WTC11 (cell line): ENCODE results near the gene TMEM258. TPM values are rescaled to one million over a fixed set of nuclear protein-coding genes. Genes with fewer than 3 reads are reported as not detected.
A peak's percentile ranks its signal among the peaks of the same experiment; 100 is the strongest.

Experiments used
- ATAC-seq: fragments of 200-7000 bp; cut with Tn5 transposase; 2 replicates; pipeline ENCODE4 v1.10.0; 2021; ENCODE audit warnings: mild to moderate bottlenecking, moderate library complexity
- CTCF ChIA-PET: fragments of 300-600 bp; sonication (Branson Sonifier 250); formaldehyde crosslinking; loops from one replicate; lab custom pipeline; 2021; ENCODE audit warnings: antibody characterized with exemption; lab: Charles Lee
- POLR2A ChIA-PET: fragments of 350-600 bp; sonication (Branson Sonifier 250); formaldehyde crosslinking; loops from one replicate; lab custom pipeline; 2021; ENCODE audit warnings: antibody characterized with exemption; lab: Charles Lee
- DNase-seq: peaks from one replicate; pipeline ENCODE4 v3.0.0; 2021; ENCODE audit warnings: low spot score
- H3K27ac Mint-ChIP-seq: 2 replicates; pipeline ENCODE4 v1.8.0; 2021; ENCODE audit warnings: mixed read lengths
- H3K27me3 Mint-ChIP-seq: 2 replicates; pipeline ENCODE4 v1.8.0; 2021; ENCODE audit warnings: low read depth, mild to moderate bottlenecking, moderate library complexity, mixed read lengths
- H3K36me3 Mint-ChIP-seq: 2 replicates; pipeline ENCODE4 v1.8.0; 2021; ENCODE audit warnings: mixed read lengths
- H3K4me1 Mint-ChIP-seq: 2 replicates; pipeline ENCODE4 v1.8.0; 2022; ENCODE audit warnings: mixed read lengths
- H3K4me3 Mint-ChIP-seq: 2 replicates; pipeline ENCODE4 v1.8.0; 2021; ENCODE audit warnings: mild to moderate bottlenecking, moderate library complexity, mixed read lengths
- H3K9me3 Mint-ChIP-seq: 2 replicates; pipeline ENCODE4 v1.8.0; 2021; ENCODE audit warnings: mixed read lengths
- ATF1 ChIP-seq: sonication (generic); formaldehyde crosslinking; IDR thresholded peaks from 2 replicates; pipeline ENCODE4 v1.8.1; 2023; ENCODE audit warnings: mild to moderate bottlenecking, moderate library complexity, missing genetic modification reagents
- CBFB ChIP-seq: sonication (generic); formaldehyde crosslinking; IDR thresholded peaks from 2 replicates; pipeline ENCODE4 v1.8.1; 2022; ENCODE audit warnings: mild to moderate bottlenecking, low read depth, missing genetic modification reagents
- CREB1 ChIP-seq: sonication (generic); formaldehyde crosslinking; IDR thresholded peaks from 2 replicates; pipeline ENCODE4 v1.8.0; 2023; ENCODE audit warnings: mild to moderate bottlenecking, missing genetic modification reagents
- ERG ChIP-seq: fragments of 250-450 bp; sonication (Bioruptor Pico); IDR thresholded peaks from 2 replicates; pipeline ENCODE4 v1.8.0; 2021; ENCODE audit warnings: mild to moderate bottlenecking
- GTF2I ChIP-seq: fragments of 250-450 bp; sonication (Bioruptor Pico); conservative IDR thresholded peaks from 2 replicates; pipeline ENCODE4 v1.4.0; 2021; ENCODE audit warnings: mild to moderate bottlenecking
- HMGA2 ChIP-seq: fragments of 250-450 bp; sonication (Bioruptor Pico); IDR thresholded peaks from 2 replicates; pipeline ENCODE4 v1.4.0; 2021; ENCODE audit warnings: mild to moderate bottlenecking, moderate library complexity
- IRF1 ChIP-seq: sonication (generic); formaldehyde crosslinking; IDR thresholded peaks from 2 replicates; pipeline ENCODE4 v1.8.0; 2023; ENCODE audit warnings: missing genetic modification reagents
- IRF2 ChIP-seq: sonication (generic); formaldehyde crosslinking; IDR thresholded peaks from 2 replicates; pipeline ENCODE4 v1.8.0; 2022; ENCODE audit warnings: low read depth, missing genetic modification reagents, borderline replicate concordance
- JUN ChIP-seq: sonication (generic); formaldehyde crosslinking; IDR thresholded peaks from 2 replicates; pipeline ENCODE4 v1.8.0; 2023; ENCODE audit warnings: mild to moderate bottlenecking, missing genetic modification reagents
- MXD4 ChIP-seq: fragments of 250-450 bp; sonication (Bioruptor Pico); IDR thresholded peaks from 2 replicates; pipeline ENCODE4 v1.8.0; 2021; ENCODE audit warnings: mild to moderate bottlenecking, moderate library complexity, borderline replicate concordance
- NR3C1 ChIP-seq: sonication (generic); formaldehyde crosslinking; conservative IDR thresholded peaks from 2 replicates; pipeline ENCODE4 v1.8.1; 2023; ENCODE audit warnings: low read depth, mild to moderate bottlenecking, missing genetic modification reagents
- OVOL2 ChIP-seq: fragments of 250-450 bp; sonication (Bioruptor Pico); IDR thresholded peaks from 2 replicates; pipeline ENCODE4 v1.9.0; 2021; ENCODE audit warnings: mild to moderate bottlenecking, borderline replicate concordance
- USF2 ChIP-seq: sonication (generic); formaldehyde crosslinking; IDR thresholded peaks from 2 replicates; pipeline ENCODE4 v1.8.1; 2023; ENCODE audit warnings: mild to moderate bottlenecking, missing genetic modification reagents, moderate library complexity
- ZBTB21 ChIP-seq: sonication (generic); formaldehyde crosslinking; IDR thresholded peaks from 2 replicates; pipeline ENCODE4 v1.8.1; 2023; ENCODE audit warnings: mild to moderate bottlenecking, missing genetic modification reagents, borderline replicate concordance
- ZNF396 ChIP-seq: fragments of 250-450 bp; sonication (Bioruptor Pico); IDR thresholded peaks from 2 replicates; pipeline ENCODE4 v1.8.0; 2021; ENCODE audit warnings: mild to moderate bottlenecking, moderate library complexity, borderline replicate concordance
- ZNF416 ChIP-seq: fragments of 250-450 bp; sonication (Bioruptor Pico); IDR thresholded peaks from 2 replicates; pipeline ENCODE4 v1.9.0; 2021; ENCODE audit warnings: mild to moderate bottlenecking, inconsistent platforms
- ZNF671 ChIP-seq: fragments of 250-450 bp; sonication (Bioruptor Pico); IDR thresholded peaks from 2 replicates; pipeline ENCODE4 v1.8.0; 2021; ENCODE audit warnings: mild to moderate bottlenecking
- total RNA-seq: library from RNA; stranded (reverse); gene quantifications from 3 replicates; pipeline ENCODE4 v1.2.3, GENCODE V29; 2021
- TF ChIP-seq, protein P1 (sequence below): sonication (generic); formaldehyde crosslinking; IDR thresholded peaks from 2 replicates; pipeline ENCODE4 v1.8.1; 2022; ENCODE audit warnings: low read depth, mild to moderate bottlenecking, moderate library complexity, missing genetic modification reagents, borderline replicate concordance
- TF ChIP-seq, protein P2 (sequence below): sonication (generic); formaldehyde crosslinking; conservative IDR thresholded peaks from 2 replicates; pipeline ENCODE4 v1.8.1; 2022; ENCODE audit warnings: mild to moderate bottlenecking, missing genetic modification reagents
- TF ChIP-seq, protein P3 (sequence below): fragments of 200-600 bp; IDR thresholded peaks from 2 replicates; pipeline ENCODE4 v1.8.0; 2022; ENCODE audit warnings: antibody characterized with exemption
- TF ChIP-seq, protein P4 (sequence below): fragments of 250-450 bp; sonication (Bioruptor Pico); IDR thresholded peaks from 2 replicates; pipeline ENCODE4 v1.9.0; 2021; ENCODE audit warnings: mild to moderate bottlenecking, borderline replicate concordance
- TF ChIP-seq, protein P5 (sequence below): sonication (generic); formaldehyde crosslinking; IDR thresholded peaks from 2 replicates; pipeline ENCODE4 v1.8.1; 2023; ENCODE audit warnings: mild to moderate bottlenecking, missing genetic modification reagents, moderate library complexity

The TMEM258 gene
- total RNA-seq, 1 experiment from 2014 or later: 175 TPM

- TF ChIP-seq, protein P1, sequence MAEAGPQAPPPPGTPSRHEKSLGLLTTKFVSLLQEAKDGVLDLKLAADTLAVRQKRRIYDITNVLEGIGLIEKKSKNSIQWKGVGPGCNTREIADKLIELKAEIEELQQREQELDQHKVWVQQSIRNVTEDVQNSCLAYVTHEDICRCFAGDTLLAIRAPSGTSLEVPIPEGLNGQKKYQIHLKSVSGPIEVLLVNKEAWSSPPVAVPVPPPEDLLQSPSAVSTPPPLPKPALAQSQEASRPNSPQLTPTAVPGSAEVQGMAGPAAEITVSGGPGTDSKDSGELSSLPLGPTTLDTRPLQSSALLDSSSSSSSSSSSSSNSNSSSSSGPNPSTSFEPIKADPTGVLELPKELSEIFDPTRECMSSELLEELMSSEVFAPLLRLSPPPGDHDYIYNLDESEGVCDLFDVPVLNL: 0 out of 2 replicates have a peak, but pooled peaks have one; percentile 81
- TF ChIP-seq, protein P2, sequence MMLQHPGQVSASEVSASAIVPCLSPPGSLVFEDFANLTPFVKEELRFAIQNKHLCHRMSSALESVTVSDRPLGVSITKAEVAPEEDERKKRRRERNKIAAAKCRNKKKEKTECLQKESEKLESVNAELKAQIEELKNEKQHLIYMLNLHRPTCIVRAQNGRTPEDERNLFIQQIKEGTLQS (CRISPR knock-in tag): no peak
- TF ChIP-seq, protein P3, sequence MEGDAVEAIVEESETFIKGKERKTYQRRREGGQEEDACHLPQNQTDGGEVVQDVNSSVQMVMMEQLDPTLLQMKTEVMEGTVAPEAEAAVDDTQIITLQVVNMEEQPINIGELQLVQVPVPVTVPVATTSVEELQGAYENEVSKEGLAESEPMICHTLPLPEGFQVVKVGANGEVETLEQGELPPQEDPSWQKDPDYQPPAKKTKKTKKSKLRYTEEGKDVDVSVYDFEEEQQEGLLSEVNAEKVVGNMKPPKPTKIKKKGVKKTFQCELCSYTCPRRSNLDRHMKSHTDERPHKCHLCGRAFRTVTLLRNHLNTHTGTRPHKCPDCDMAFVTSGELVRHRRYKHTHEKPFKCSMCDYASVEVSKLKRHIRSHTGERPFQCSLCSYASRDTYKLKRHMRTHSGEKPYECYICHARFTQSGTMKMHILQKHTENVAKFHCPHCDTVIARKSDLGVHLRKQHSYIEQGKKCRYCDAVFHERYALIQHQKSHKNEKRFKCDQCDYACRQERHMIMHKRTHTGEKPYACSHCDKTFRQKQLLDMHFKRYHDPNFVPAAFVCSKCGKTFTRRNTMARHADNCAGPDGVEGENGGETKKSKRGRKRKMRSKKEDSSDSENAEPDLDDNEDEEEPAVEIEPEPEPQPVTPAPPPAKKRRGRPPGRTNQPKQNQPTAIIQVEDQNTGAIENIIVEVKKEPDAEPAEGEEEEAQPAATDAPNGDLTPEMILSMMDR: peak; percentile 29; the same call in 1 of the 2 replicates
- TF ChIP-seq, all 79 proteins: peak for 14
Measured at GRCh38 chr11:61828629-61829407, 36.4 kb upstream of the TMEM258 start (continued).

GRCh38 chr11:61828379-61828628, 35.9 kb upstream of the TMEM258 start:
- ATAC-seq: no peak
- Mint-ChIP-seq H3K4me3 (peak overlapping the region; percentile 85), H3K27me3 (no peaks in the 10 kb centered on the region), H3K27ac (peak overlapping the region; percentile 90), H3K9me3 (no peaks in the 10 kb centered on the region), H3K4me1 (peaks cover 53% of the 10 kb centered on the region), H3K36me3 (peaks cover 5% of the 10 kb centered on the region; the same call in 1 of the 2 replicates)
- CTCF ChIA-PET: interaction anchor here (0.9 to 4.7 kb wide), 5 partner anchors 13 to 110 kb away, joined by 3 to 40 read pairs (median 14); partner anchors contain the start of gene FADS1
- POLR2A ChIA-PET: interaction anchor here (6.5 kb wide), 1 partner anchor 13 kb away, joined by 66 read pairs; the partner anchor contains the start of gene FADS1
- no peak for DNase-seq
- TF ChIP-seq USF2 (CRISPR knock-in tag) (no peak), OVOL2 (CRISPR knock-in tag) (no peak), CBFB (CRISPR knock-in tag) (no peak), HMGA2 (no peak), ERG (CRISPR knock-in tag) (no peak), IRF2 (CRISPR knock-in tag) (no peak), IRF1 (no peak), ZNF671 (CRISPR knock-in tag) (no peak), ZNF416 (CRISPR knock-in tag) (peak; percentile 81; the same call in 1 of the 2 replicates), MXD4 (CRISPR knock-in tag) (no peak), NR3C1 (CRISPR knock-in tag) (no peak), CREB1 (CRISPR knock-in tag) (no peak), JUN (no peak), ZNF396 (CRISPR knock-in tag) (no peak), ATF1 (CRISPR knock-in tag) (peak; percentile 75; the same call in 1 of the 2 replicates), GTF2I (CRISPR knock-in tag) (no peak), ZBTB21 (CRISPR knock-in tag) (no peak)
- TF ChIP-seq, protein P4, sequence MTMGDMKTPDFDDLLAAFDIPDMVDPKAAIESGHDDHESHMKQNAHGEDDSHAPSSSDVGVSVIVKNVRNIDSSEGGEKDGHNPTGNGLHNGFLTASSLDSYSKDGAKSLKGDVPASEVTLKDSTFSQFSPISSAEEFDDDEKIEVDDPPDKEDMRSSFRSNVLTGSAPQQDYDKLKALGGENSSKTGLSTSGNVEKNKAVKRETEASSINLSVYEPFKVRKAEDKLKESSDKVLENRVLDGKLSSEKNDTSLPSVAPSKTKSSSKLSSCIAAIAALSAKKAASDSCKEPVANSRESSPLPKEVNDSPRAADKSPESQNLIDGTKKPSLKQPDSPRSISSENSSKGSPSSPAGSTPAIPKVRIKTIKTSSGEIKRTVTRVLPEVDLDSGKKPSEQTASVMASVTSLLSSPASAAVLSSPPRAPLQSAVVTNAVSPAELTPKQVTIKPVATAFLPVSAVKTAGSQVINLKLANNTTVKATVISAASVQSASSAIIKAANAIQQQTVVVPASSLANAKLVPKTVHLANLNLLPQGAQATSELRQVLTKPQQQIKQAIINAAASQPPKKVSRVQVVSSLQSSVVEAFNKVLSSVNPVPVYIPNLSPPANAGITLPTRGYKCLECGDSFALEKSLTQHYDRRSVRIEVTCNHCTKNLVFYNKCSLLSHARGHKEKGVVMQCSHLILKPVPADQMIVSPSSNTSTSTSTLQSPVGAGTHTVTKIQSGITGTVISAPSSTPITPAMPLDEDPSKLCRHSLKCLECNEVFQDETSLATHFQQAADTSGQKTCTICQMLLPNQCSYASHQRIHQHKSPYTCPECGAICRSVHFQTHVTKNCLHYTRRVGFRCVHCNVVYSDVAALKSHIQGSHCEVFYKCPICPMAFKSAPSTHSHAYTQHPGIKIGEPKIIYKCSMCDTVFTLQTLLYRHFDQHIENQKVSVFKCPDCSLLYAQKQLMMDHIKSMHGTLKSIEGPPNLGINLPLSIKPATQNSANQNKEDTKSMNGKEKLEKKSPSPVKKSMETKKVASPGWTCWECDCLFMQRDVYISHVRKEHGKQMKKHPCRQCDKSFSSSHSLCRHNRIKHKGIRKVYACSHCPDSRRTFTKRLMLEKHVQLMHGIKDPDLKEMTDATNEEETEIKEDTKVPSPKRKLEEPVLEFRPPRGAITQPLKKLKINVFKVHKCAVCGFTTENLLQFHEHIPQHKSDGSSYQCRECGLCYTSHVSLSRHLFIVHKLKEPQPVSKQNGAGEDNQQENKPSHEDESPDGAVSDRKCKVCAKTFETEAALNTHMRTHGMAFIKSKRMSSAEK: no peak
- TF ChIP-seq, protein P5, sequence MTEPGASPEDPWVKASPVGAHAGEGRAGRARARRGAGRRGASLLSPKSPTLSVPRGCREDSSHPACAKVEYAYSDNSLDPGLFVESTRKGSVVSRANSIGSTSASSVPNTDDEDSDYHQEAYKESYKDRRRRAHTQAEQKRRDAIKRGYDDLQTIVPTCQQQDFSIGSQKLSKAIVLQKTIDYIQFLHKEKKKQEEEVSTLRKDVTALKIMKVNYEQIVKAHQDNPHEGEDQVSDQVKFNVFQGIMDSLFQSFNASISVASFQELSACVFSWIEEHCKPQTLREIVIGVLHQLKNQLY: no peak
